ENCODE data around the gene INHBE. TPM values are rescaled to one million over a fixed set of nuclear protein-coding genes. Genes with fewer than 3 reads are reported as not detected.

Gene INHBE
- total and polyA plus RNA-seq, 4 donors, result 17.6 to 181 (median 110) TPM

- Histone ChIP-seq H3K27me3 (ENCODE audit: control insufficient read depth in 4 of 4, insufficient read depth in 4 of 4, low read length in 3 of 4) (no peaks in the 10 kb centered on the region), H3K27ac (ENCODE audit: low read depth in 1 of 2, low read length in 2 of 2) (peak overlapping the region; percentile 79 to 96), H3K36me3 (ENCODE audit: control insufficient read depth in 4 of 4, insufficient read depth in 3 of 4, low read depth in 1 of 4, low read length in 3 of 4) (peaks cover 0 to 7% (median 4%) of the 10 kb centered on the region in 4 donors), H3K9ac (ENCODE audit: low read depth in 1 of 2, low read length in 2 of 2) (no peak overlapping the region), H3K9me3 (ENCODE audit: control insufficient read depth in 4 of 4, low read length in 3 of 4) (no peaks in the 10 kb centered on the region), H3K4me1 (ENCODE audit: control insufficient read depth in 4 of 4, insufficient read depth in 4 of 4, low read length in 3 of 4) (peaks cover 11 to 57% (median 37%) of the 10 kb centered on the region in 4 donors), H3K4me3 (ENCODE audit: low read depth in 1 of 3, low read length in 3 of 3) (no peak overlapping the region)
- 86% methylated on average over 2 of the region's 2 CpGs for WGBS
- no peak for DNase-seq (ENCODE audit: low spot score)
- TF ChIP-seq YY1 (IDR thresholded peaks at IDR 0.05) (no peak), ZBTB33 (IDR thresholded peaks at IDR 0.05) (no peak), ATF3 (IDR thresholded peaks at IDR 0.05) (no peak), RAD21 (IDR thresholded peaks at IDR 0.05) (no peak), HNF4A (conservative IDR thresholded peaks at IDR 0.05) (no peak), TAF1 (conservative IDR thresholded peaks at IDR 0.05) (no peak), REST (IDR thresholded peaks at IDR 0.05) (no peak), FOXA2 (IDR thresholded peaks at IDR 0.05) (no peak), FOXA1 (IDR thresholded peaks at IDR 0.05) (no peak), RXRA (IDR thresholded peaks at IDR 0.05) (no peak), HNF4G (IDR thresholded peaks at IDR 0.05) (no peak), NR2F2 (IDR thresholded peaks at IDR 0.05) (no peak), MAX (IDR thresholded peaks at IDR 0.05) (no peak), CTCF (IDR thresholded peaks at IDR 0.05; ENCODE audit: low read depth, low read length, missing input control) (no peak), JUND (IDR thresholded peaks at IDR 0.05) (no peak), GABPA (IDR thresholded peaks at IDR 0.05 in 1 of 2, conservative IDR thresholded peaks at IDR 0.05 in 1 of 2) (no peak), SP1 (IDR thresholded peaks at IDR 0.05) (no peak), EGR1 (IDR thresholded peaks at IDR 0.05; ENCODE audit: low read depth in 2 of 2) (no peak)
Observed at GRCh38 chr12:57448669-57449068, 6.4 kb upstream of the INHBE start.
